ENCODE measurements around the gene SCNM1.
"Not testable (repeated sequence)": the region's sequence is repeated elsewhere in the genome, so short reads cannot be mapped to it uniquely, and the experiment has no call there.

Gene SCNM1

DNA sequence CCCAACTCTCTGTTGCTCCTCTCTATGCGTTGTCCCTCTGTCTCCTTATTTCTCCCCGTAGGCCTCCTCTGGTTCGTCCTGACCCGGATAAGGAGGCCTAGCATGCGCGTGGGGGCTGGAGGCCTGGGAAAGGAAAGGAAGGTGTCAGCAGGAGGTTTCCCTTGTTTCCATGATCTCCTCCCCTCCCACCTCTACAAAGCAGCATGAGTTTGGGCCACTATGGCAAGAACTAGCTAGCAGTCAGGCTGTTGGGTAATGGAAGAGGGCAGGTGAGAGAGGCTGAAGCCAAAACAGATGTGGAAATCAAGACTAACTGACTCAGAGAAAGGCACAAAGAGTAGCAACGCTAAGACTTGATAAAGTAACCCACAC lies 18.8 kb upstream of the SCNM1 start:
- no peak for DNase-seq

DNA sequence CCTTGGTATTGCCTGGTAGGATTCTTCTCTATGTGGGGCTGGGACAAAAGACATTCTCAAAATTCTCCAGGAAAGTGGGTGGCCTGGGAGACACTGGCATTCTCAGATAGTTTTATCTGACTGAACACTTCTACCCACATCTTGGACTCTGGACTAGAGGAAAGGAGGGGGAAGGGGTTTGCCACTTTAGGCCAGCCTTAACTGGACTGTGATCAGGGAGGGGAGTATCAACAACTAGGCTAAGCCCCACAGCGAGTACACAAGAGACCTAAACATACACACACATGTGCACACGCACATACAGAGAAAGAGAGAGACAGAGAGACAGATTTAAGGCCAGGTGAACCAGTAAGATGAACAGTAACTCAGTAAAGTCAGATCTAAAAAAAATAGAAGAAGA lies 18.3 kb upstream of the SCNM1 start:
- no peak for DNase-seq

DNA sequence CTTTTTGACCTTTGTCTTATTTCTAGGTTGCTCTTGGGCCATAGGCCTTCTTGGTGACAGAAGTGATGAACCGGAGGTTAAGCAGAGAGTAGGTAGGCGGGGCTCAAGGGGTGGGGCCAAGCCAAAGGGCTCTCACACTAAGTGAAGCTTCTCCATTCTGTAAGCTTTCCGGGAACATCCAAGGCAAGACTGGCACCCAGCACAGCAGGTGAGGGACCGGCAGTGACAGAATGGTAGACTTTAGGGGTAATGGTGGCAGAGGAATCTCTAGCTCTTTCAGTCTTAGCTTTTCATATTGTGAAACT lies 9.5 kb upstream of the SCNM1 start, which contains the start of gene TNFAIP8L2:
Gene TNFAIP8L2 (plus strand): TSS at position 135 of the 305 bp plus-strand sequence. CDS start 2,049 bp downstream, outside the sequence.
- no peak for DNase-seq

- no peak for DNase-seq
Observed at GRCh38 chr1:151157067-151157531, 8.8 kb upstream of the SCNM1 start.

GRCh38 chr1:151158326-151158725 lies 7.6 kb upstream of the SCNM1 start:
- no peak for DNase-seq

GRCh38 chr1:151158751-151159251 lies 7.1 kb upstream of the SCNM1 start:
- DNase-seq = no peak

- DNase-seq = no peak
Observed at GRCh38 chr1:151159373-151159772, 6.6 kb upstream of the SCNM1 start.

- DNase-seq = no peak
Observed at GRCh38 chr1:151164732-151165280, 1.1 kb upstream of the SCNM1 start.

DNA sequence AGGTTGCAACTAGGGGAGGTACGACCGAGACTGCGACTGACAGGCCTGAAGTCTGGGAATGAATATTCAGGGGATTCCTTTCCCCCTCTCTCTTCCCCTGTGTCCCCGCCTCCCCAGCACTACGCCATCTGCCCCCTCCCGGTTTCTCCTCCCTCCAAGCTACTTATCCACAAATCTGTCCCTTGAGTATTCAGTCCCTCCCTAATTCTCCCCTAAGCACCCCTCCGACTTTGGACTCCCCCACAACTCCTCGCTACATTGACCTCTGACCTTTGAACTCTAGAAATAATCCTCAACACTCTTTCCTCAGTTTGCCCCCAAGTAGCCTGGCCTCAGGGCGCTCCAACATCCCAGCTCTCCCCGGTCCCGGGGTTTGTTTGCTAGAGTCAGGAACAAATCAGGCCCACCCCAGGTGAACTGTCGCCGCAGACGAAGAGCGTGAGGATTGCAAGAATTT lies 635 bp upstream of the SCNM1 start:
- DNase-seq = peak; percentile 62

GRCh38 chr1:151166505-151166956 lies 587 bp downstream of the SCNM1 start:
- DNase-seq = peak; percentile 64

DNA sequence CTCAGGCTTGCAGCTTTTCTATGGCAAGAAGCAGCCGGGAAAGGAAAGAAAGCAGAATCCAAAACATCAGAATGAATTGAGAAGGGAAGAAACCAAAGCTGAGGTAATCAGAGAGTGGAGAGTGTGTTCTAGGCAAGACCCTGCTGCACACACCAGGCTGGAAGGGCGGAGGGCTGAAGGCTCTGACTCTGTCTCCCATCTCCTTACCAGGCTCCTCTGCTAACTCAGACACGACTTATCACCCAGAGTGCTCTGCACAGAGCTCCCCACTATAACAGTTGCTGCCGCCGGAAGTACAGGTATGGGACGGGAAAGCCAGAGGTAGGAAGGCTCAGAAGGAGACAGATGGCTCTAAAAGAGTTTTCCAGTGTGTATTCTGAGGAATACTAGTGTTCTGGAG lies 1.2 kb downstream of the SCNM1 start:
- DNase-seq = no peak

DNA sequence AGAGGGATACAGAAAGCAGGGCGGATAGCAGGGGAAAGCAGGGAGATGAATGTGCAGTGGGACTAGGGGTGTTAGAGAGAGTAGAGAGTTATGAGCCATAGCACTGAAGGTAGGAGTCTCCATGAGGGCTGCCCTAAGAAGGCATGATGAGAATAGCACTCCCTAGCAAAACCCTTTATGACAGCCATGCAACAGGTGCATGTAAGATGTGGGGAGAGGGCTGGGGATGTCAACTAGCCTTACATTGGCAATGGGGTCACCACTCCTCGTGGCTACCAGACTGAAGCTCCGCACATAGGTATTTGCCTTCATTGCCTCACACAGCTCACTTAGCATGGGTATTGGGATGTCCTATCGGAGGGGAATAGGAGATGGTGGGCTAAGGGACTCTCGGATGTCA lies 5.2 kb downstream of the SCNM1 start:
- DNase-seq = no peak

DNA sequence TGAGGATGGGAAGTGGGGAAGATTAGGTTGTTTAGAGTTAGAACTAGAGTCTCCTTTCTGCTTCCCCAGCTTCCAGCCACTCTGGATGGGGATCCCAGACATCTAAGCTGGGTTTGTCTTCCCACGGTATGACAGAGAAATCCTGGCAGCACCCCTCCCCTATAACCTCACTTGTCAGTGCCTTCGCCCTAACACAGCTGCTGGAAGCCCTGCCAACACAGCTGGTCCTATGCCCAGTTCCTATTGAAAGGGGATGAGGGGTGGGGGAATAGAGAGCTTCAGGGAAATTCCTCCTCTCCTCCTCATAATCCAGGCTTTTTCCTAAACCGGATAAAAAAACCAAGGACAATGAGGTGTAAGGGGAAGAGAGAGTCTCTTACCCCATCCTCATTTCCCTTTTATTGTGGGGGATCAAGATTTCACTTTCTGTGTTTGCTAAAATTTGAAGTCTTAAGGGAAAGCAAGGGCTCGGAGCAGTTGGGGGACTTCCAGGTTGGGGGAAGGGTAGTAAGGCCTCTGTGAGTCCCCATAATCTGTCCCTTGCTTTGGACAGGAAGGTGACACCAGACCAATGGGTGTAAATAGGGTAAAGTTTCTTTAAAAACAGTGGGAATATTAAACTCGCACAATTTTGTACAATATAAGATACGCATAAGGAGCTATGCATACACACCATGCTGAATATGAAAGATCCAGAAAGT lies 9.2 kb downstream of the SCNM1 start:
- DNase-seq = no peak

DNA sequence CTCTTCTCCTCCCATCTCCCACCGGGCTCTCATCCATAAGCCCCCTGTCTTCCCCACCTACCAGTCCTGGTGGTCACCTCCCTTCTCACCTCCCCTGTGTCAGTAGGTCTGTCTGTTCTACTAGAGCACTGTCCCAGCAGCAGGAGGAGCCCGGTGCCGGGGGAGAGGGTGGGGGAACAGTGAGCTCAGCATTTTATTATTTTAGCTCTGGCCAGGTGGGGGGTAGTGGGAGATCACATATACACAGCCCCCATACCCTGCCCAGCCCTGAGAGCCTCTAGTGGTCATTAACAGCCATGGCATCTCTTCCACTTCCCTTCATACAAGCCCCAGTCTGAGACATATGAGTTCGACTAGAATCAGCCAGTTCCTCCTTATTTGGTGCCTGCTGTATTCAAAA lies 9.9 kb downstream of the SCNM1 start, which contains the start of gene TMOD4:
Gene TMOD4 (minus strand): TSS at position 119 of the 400 bp plus-strand sequence. CDS start 1,106 bp downstream, outside the sequence.
- DNase-seq = peak; percentile 15

DNA sequence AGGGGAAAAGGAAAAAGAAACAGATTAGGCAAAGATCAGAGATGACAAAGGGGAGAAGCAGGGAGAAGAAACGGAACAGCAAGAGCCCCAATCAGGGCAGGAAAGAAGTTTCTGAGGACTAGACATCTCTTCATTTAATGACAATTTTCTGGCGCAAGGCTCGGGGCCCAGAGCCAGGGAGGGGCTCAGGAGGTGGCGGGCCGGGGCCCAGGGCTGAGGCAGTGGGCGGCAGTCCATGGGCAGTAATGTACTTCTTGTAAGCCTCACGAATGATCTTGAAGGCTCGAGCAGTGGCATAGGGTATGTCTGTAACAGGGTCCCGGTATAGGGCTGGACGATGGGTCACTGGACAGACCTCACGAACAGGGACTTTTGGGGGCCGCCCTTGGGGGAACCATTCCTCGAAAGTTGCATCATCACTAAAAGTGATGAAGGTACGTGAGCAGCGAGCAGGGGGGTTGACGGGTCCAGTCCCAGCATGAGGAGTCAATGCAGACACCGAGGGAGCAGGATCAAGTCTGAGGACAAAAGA lies 10.6 kb downstream of the SCNM1 start:
- no peak for DNase-seq

- DNase-seq = no peak
Observed at GRCh38 chr1:151184211-151184610, 18.3 kb downstream of the SCNM1 start.

DNA sequence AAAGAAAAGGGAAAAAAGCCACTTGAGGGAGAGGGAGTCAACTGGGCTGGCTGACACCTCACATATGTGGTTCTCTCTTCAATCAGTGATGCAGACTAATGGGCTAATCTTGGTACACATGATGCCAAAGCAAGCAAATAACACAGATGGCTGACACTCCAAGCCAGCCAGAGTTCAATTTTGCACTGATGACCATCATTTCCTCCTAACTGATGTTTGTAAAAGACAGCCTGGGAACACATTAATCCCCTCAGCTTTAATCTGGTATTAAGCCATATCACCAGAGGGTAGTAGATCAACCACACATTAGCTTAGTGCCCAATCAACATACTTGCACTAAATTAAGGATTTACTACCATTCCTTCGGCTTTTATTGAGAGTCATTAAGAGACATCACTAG lies 21.3 kb downstream of the SCNM1 start:
- no peak for DNase-seq

- not testable (repeated sequence) for DNase-seq
Observed at GRCh38 chr1:151188667-151189066, 22.7 kb downstream of the SCNM1 start.

DNA sequence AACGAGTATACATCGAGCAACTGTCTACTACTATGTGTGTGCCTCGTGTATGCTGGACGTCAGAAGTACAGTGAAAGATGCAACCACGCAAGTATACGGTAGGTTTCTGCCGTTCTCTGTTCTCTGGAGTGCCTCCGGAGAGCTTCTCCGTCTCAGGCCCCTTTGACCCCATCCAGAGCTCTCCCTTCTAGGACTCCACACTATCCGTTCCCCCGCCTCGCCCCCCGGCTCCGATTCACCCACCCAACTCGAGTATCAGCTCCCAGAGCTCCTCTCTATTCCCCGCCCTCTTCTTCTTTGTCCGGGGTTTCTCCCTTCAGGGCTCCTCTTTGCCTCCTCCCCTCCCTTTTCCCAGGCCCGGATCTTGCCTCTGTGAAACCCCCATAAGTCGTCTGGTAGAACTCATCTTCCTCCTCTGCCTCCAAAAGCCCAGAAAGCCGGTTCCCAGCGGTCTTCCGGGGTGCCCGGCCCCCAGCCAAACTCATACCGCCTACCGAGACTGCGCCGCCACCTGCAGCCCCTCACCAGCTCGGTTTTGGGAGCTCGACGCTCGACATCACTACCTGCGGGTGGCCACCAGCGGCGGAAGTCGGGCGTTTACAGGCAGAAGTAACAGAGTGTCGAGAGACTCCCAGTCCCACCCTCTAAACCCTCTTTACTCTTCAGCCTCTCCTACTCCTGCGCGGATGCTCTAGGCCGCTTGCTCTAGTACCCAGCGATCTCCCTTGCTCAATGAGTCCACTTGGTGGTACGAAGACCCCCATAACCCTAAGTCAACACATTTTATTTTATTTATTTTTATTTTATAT lies 23.9 kb downstream of the SCNM1 start, which contains the start of gene VPS72:
Gene VPS72 (minus strand): TSS at position 561 of the 809 bp plus-strand sequence. CDS start 76 bp downstream, at position 485.
- DNase-seq = peak; percentile 91

DNA sequence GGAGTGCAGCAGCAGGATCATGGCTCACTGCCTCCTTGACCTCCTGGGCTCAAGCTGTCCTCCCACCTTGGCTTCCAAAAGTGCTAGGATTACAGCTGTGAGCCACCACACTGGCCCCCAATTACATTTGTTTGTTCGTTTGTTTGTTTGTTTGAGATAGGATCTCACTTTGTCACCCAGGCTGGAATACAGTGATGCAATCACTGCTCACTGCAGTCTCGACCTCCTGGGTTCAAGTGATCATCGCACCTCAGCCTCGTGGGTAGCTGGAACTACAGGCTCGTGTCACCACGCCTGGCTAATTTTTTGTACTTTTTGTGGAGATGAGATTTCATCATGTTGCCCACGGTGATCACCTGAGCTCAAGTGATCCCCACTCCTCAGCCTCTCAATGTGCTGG lies 26.1 kb downstream of the SCNM1 start:
- no peak for DNase-seq

DNA sequence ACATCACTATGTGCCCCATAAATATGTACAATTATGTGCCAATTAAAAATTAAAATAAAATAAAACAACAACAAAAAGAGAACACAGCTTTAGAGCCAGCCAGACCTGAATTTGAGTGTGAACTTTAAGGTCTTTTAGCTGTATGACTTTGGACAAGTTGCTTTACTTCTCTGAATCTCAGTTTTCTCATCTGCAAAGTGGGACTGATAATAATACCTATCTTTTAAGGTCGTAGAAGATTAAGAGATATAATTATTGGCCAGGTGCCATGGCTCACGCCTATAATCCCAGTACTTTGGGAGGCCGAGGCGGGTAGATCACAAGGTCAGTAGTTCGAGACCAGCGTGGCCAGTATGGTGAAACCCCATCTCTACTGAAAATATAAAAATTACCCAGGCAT lies 27.4 kb downstream of the SCNM1 start:
- no peak for DNase-seq

GRCh38 chr1:151193856-151194255 lies 27.9 kb downstream of the SCNM1 start:
- no peak for DNase-seq
